GM19452 (cell line): ENCODE data around the gene VASN.
"Not testable (repeated sequence)": the region's sequence is repeated elsewhere in the genome, so short reads cannot be mapped to it uniquely, and the experiment has no call there.

Experiments used
- ATAC-seq: cut with Tn5 transposase; IDR thresholded peaks from one replicate; pipeline ENCODE4 v1.9.1; 2021; ENCODE audit not compliant: unreplicated experiment

The VASN gene

GRCh38 chr16:4371357-4372000, at the start of gene VASN:
Gene VASN, plus strand, starts transcription at chr16:4371848. Its CDS starts 9,030 bp downstream, at chr16:4380878.
- peak; percentile 61 for ATAC-seq

GRCh38 chr16:4322121-4323052, 49.3 kb upstream of the VASN start:
- no peak for ATAC-seq

- ATAC-seq = no peak
These were observed 48.4 kb upstream of the VASN start for GRCh38 chr16:4323071-4323844.

- ATAC-seq = no peak
These were observed 47.7 kb upstream of the VASN start for GRCh38 chr16:4323845-4324488.

GRCh38 chr16:4324492-4325252, 47.0 kb upstream of the VASN start:
- ATAC-seq = no peak

- no peak for ATAC-seq
These were observed 46.3 kb upstream of the VASN start for GRCh38 chr16:4325253-4325758.

- no peak for ATAC-seq
These were observed 44.1 kb upstream of the VASN start for GRCh38 chr16:4327386-4328045.

- ATAC-seq = no peak
These were observed 43.4 kb upstream of the VASN start for GRCh38 chr16:4328046-4328781.

GRCh38 chr16:4328782-4329775, 42.6 kb upstream of the VASN start:
- ATAC-seq = no peak

GRCh38 chr16:4330277-4330874, 41.3 kb upstream of the VASN start:
- ATAC-seq = peak; percentile 58

GRCh38 chr16:4332083-4332482, 39.6 kb upstream of the VASN start:
- no peak for ATAC-seq

- no peak for ATAC-seq
These were observed 38.9 kb upstream of the VASN start for GRCh38 chr16:4332623-4333307.

- no peak for ATAC-seq
These were observed 38.4 kb upstream of the VASN start for GRCh38 chr16:4333308-4333638.

GRCh38 chr16:4333714-4334113, 37.9 kb upstream of the VASN start:
- ATAC-seq = not testable (repeated sequence)

GRCh38 chr16:4334724-4335495, 36.7 kb upstream of the VASN start:
- no peak for ATAC-seq
